GM18526 (cell line): ENCODE data around the gene ZBTB46.

ENCODE experiments used
- POLR2A ChIP-seq: IDR thresholded peaks from 3 replicates; pipeline ENCODE4 v1.6.1; 2011; ENCODE audit not compliant: insufficient read length; ENCODE audit errors: extremely low read depth

The ZBTB46 gene

GRCh38 chr20:63829945-63830835 lies 874 bp downstream of the ZBTB46 start:
- no peak for TF ChIP-seq POLR2A

DNA sequence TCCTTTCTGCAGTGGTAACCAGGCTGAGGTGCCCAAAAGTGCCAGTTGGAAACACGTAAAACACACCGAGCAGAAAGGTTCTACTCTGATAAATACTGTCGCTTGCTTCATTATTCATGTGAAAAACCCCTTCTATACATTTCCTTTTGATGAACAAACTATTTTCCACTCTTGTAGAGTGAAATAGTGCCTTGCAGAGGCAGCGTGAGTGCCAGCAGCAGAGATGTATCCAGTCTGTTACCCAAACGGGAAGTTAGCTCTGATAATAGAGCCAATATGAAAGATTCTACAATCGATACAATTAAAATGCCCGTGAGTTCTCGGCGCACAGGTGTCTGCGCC lies 1.5 kb downstream of the ZBTB46 start:
- TF ChIP-seq POLR2A = no peak

GRCh38 chr20:63828951-63829350 lies 2.1 kb downstream of the ZBTB46 start:
- no peak for TF ChIP-seq POLR2A

DNA sequence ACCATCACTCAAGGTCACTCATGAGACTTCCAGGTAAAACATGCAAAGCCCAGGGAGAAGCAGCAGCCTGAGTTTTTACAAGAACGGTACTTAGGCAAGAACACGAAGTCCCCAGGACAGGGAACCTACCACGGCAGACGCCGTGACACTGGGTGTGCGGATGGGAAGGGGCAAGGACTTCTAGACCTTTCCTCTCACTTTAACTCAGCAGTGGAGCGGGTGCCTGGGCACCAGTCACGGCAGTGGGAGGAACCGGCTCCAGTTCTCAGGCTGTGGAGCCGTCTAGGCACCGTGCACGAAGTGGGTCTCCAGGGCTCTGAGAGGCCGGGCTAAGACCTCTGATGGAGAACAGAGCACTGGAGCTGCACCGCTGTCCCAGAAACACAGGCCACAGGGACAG lies 2.5 kb downstream of the ZBTB46 start:
- no peak for TF ChIP-seq POLR2A

DNA sequence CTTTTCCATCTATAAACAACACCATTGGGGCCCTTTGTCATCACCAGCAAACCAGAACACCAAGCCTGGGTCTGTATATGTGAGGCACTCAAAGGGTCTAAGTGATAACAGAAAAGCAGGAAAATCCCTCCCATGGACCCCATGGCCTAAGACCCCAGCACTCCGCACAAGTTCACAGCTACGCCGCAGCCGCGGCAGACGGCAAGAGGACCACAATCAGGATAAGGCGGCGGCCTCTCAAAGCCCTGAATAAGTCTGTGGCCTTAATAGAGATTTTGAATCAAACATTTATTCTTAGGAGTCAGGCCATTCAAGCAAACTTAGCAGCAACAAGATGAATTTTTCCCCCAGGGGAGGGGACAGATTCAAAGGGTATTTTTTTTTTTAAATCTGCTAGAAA lies 2.9 kb downstream of the ZBTB46 start:
- no peak for TF ChIP-seq POLR2A

DNA sequence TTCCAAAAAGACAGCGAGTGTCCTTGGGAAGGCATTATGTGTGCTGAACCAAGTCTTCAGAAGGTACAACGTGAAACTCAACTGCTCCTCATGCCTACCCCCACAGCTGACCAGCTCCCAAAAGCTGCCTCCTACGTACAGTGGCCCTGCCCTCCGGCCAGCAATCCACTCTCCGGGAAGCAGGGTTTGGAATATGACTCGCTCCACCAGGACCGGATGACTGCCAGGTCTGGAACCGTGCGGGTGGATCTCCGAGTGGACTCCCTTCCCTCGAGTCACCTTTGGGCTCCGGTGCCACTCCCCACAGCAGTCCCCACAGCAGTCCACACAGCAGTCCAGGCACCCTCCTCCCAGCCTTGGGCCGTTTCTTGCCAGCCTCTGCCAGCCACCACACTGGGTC lies 4.3 kb downstream of the ZBTB46 start:
- no peak for TF ChIP-seq POLR2A

DNA sequence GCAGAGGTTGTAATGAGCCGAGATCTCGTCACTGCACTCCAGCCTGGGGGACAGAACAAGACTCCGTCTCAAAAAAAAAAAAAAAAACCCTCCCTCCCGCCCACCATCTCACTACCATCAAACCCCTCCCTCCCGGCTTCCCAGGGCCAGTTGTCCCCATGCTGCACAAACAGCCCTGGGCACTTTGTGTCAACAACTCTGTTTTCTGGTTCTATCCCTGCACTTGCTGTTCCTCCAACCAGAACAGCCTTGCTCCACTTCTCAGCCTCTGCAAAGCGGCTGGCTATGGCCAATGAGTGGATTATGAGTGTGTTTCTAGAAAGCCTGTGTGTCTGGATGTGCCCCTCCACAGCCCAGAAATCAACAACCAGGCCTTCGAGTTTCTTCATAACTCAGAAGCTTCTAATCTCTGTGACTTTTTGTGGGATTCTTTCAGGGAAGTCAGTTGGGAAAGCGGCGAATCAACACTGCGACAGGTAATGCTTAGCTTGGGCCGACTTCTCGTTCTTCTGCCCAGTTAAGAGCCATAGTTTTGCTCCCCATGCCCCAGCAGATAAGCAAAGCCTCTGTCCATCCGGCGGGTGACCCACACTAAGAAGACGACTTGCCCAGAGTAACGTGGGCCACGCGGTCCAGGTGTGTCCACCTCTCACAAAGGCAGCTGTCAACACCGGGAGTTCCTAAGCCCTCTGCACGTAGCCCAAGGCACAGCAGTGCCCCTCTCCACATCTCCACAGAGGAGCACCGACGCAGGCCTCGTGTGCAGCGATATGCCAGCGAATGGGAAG lies 5.5 kb downstream of the ZBTB46 start:
- TF ChIP-seq POLR2A = no peak

- TF ChIP-seq POLR2A = no peak
Observed at GRCh38 chr20:63823691-63824311, 7.3 kb downstream of the ZBTB46 start.

- TF ChIP-seq POLR2A = no peak
Observed at GRCh38 chr20:63822276-63822696, 8.8 kb downstream of the ZBTB46 start.

DNA sequence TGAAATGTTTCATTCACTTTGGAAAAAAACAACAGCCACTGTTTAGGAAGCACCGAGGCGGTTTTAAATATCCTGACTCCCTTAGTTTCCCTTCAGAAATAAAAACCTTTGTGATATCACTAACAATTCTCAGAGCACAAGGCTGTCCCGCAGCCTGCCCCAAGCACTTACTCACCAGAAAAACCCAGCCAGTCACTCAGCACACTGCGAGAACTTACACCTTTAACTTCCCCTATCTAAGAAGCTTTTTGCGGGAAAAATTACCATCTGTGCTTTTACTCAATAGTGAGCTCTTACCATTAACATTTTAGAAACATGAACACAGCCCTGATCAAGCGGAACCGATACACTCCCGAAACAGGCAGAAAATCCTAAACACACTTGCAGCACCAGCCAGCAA lies 9.3 kb downstream of the ZBTB46 start:
- no peak for TF ChIP-seq POLR2A

GRCh38 chr20:63819224-63819921 lies 11.7 kb downstream of the ZBTB46 start:
- no peak for TF ChIP-seq POLR2A

GRCh38 chr20:63815615-63816253 lies 15.3 kb downstream of the ZBTB46 start:
- no peak for TF ChIP-seq POLR2A

DNA sequence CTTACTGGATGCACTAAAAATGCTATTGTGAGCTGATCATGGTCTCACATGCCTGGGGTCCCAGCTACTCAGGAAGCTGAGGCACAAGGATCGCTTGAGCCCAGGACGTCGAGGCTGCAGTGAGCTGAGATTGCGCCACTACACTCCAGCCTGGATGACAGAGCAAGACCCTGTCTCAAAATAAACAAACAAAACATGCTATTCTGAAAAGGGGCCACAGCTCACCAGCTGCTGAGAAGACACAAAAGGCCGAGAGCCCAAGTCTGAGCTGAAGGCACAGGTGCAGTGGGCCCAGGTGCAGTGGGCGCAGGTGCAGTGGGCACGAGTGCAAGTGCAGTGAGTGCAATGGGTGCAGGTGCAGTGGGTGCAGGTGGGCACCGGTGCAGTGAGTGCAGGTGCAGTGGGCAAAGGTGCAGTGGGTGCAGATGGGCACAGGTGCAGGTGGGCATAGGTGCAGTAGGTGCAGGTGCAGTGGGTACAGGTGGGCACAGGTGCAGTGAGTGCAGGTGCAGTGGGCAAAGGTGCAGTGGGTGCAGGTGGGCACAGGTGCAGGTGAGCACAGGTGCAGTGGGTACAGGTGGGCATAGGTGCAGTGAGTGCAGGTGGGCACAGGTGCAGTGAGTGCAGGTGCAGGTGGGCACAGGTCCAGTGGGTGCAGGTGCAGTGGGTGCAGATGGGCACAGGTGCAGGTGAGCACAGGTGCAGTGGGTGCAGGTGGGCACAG lies 16.0 kb downstream of the ZBTB46 start:
- TF ChIP-seq POLR2A = no peak

DNA sequence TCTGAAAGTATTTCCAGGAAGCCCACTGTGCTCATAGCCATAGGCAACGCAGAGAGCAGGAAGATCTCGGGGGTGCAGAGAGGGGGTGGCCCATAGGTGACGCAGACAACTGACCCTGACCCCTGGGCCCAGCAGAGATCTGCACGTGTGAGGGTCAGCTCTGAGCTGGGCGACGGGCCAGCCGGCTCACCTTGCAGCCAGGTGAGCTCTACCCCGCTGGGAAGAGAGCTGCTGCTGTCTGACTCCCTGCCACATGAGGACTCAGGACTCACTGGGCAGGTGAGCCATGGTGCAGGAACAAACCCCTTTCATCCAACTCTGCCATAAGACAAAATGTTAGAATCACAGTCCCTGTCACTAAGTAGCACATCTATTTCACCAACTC lies 19.6 kb downstream of the ZBTB46 start:
- TF ChIP-seq POLR2A = no peak
